Measurements from ENCODE around the gene SOBP.

DNA sequence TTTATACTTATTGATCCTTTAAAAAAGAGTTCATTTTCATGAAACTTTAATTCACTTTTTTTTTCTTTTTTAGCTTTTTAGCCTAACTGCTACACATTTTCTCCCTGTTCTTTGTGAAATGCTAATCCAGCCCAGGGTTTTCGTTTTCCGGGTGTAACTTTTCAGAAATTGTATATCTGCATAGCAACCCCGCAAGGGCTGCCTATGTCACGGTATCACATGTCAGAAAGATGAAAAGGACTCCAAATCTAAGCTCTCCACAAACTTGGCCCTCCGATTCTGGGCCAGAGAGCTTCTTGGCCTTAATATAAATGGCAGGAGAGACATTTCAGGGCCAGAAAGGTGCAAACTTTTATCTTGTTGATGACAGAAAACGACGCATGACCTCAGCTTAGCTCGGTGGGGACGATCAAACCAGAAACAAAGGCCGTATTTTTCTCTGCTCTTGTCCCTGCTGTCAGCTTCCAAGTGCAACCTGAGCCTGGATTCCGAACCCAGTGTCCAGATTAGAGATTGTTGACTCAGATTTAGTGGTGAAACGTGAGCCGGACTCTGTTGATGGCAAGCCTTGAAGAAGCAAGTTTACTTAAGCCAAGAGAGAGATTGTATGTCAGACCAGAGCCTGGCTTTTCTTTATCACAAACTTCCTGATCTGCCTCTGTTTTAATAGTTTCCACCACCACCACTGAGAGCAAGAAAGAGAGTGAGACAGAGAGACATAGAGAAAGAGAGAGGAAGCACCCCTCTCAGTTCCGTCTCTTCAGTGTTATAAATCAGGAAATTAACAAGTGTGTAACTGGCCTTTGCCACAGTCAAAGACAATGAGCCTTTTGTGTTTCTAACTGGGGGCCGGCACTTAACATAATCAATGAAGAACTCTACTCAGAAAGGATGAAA lies 176.4 kb downstream of the SOBP start:
- TF ChIP-seq, protein P1, sequence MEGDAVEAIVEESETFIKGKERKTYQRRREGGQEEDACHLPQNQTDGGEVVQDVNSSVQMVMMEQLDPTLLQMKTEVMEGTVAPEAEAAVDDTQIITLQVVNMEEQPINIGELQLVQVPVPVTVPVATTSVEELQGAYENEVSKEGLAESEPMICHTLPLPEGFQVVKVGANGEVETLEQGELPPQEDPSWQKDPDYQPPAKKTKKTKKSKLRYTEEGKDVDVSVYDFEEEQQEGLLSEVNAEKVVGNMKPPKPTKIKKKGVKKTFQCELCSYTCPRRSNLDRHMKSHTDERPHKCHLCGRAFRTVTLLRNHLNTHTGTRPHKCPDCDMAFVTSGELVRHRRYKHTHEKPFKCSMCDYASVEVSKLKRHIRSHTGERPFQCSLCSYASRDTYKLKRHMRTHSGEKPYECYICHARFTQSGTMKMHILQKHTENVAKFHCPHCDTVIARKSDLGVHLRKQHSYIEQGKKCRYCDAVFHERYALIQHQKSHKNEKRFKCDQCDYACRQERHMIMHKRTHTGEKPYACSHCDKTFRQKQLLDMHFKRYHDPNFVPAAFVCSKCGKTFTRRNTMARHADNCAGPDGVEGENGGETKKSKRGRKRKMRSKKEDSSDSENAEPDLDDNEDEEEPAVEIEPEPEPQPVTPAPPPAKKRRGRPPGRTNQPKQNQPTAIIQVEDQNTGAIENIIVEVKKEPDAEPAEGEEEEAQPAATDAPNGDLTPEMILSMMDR (IDR thresholded peaks at IDR 0.05; ENCODE audit: extremely low read depth in 1 of 2, insufficient read depth in 1 of 2, low read depth in 1 of 2, low read length in 2 of 2), result no peak
- no peak for TF ChIP-seq POLR2AphosphoS5 (IDR thresholded peaks at IDR 0.05; ENCODE audit: insufficient read depth, low read depth, low read length)
- no peak for TF ChIP-seq POLR2A (IDR thresholded peaks at IDR 0.05; ENCODE audit: low read depth, low read length)
- TF ChIP-seq MYC (IDR thresholded peaks at IDR 0.05; ENCODE audit: low read depth, low read length), result no peak
- TF ChIP-seq JUN (IDR thresholded peaks at IDR 0.05; ENCODE audit: borderline replicate concordance, insufficient read depth, insufficient read length, low read depth), result no peak
- no peak for TF ChIP-seq EZH2 (IDR thresholded peaks at IDR 0.05; ENCODE audit: borderline replicate concordance, low read depth, low read length, severe bottlenecking)
- TF ChIP-seq, protein P2, sequence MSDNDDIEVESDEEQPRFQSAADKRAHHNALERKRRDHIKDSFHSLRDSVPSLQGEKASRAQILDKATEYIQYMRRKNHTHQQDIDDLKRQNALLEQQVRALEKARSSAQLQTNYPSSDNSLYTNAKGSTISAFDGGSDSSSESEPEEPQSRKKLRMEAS (IDR thresholded peaks at IDR 0.05; ENCODE audit: insufficient read depth, insufficient read length), result no peak
- TF ChIP-seq FOS (IDR thresholded peaks at IDR 0.05; ENCODE audit: borderline replicate concordance, insufficient read depth, low read length), result no peak
- no peak for TF ChIP-seq GATA2 (IDR thresholded peaks at IDR 0.05; ENCODE audit: insufficient read depth, insufficient read length, low read depth, low read length)
